Common myeloid progenitor, CD34-positive (primary cell): ENCODE data around the gene HDAC4.

ENCODE experiments used
- CTCF ChIA-PET: fragments of 350-600 bp; sonication (Branson Sonifier 250); formaldehyde crosslinking; loops from one replicate; lab custom pipeline; 2021; ENCODE audit warnings: antibody characterized with exemption; lab: Charles Lee
- POLR2A ChIA-PET: fragments of 350-600 bp; sonication (Branson Sonifier 250); formaldehyde crosslinking; loops from one replicate; lab custom pipeline; 2021; ENCODE audit warnings: antibody characterized with exemption; lab: Charles Lee
- DNase-seq, 3 donors: peaks; one replicate each; pipeline versions ENCODE4 v3.0.0 to v3.0.0-alpha.2; 2013
- H3K27ac ChIP-seq, 2 experiments: 1 replicate in 1 of 2; 2 replicates in 1 of 2; pipeline ENCODE4 v1.7.0; 2013; ENCODE audit warnings: inconsistent platforms in 2 of 2, low read length in 2 of 2, mild to moderate bottlenecking in 2 of 2, low read depth in 1 of 2, moderate library complexity in 1 of 2; ENCODE audit not compliant: severe bottlenecking in 2 of 2, insufficient read depth in 1 of 2, poor library complexity in 1 of 2
- H3K27me3 ChIP-seq, 5 experiments: replicated peaks in 2 of 5; 1 replicate in 3 of 5; 2 replicates in 2 of 5; pipeline versions ENCODE4 v1.6.1 to v1.7.0; 2013; ENCODE audit warnings: low read length in 4 of 5, mild to moderate bottlenecking in 2 of 5, moderate library complexity in 2 of 5, inconsistent platforms in 1 of 5; ENCODE audit not compliant: insufficient read depth in 5 of 5, control insufficient read depth in 4 of 5
- H3K36me3 ChIP-seq, 4 experiments: 1 replicate in 2 of 4; 2 replicates in 2 of 4; pipeline versions ENCODE4 v1.6.1 to v1.7.0; 2013; ENCODE audit warnings: low read length in 3 of 4, control low read depth in 1 of 4, mild to moderate bottlenecking in 1 of 4; ENCODE audit not compliant: control insufficient read depth in 4 of 4, insufficient read depth in 4 of 4
- H3K4me1 ChIP-seq, 4 experiments: 1 replicate in 3 of 4; 2 replicates in 1 of 4; pipeline versions ENCODE4 v1.6.1 to v1.7.1; 2013; ENCODE audit warnings: low read length in 3 of 4, mild to moderate bottlenecking in 3 of 4, control low read depth in 1 of 4, inconsistent platforms in 1 of 4, moderate library complexity in 1 of 4; ENCODE audit not compliant: control insufficient read depth in 4 of 4, insufficient read depth in 4 of 4; ENCODE audit errors: control extremely low read depth in 1 of 4
- H3K4me3 ChIP-seq, 7 experiments: 1 replicate in 4 of 7; 2 replicates in 3 of 7; pipeline versions ENCODE4 v1.5.1 to v1.7.0; 2013; ENCODE audit warnings: mild to moderate bottlenecking in 7 of 7, low read length in 6 of 7, moderate library complexity in 6 of 7, inconsistent platforms in 2 of 7, low read depth in 2 of 7, control low read depth in 1 of 7; ENCODE audit not compliant: insufficient read depth in 4 of 7, control insufficient read depth in 1 of 7; ENCODE audit errors: extremely low read depth in 1 of 7
- H3K9me3 ChIP-seq, 5 experiments: 1 replicate in 4 of 5; 2 replicates in 1 of 5; pipeline versions ENCODE4 v1.6.1 to v1.7.1; 2013; ENCODE audit warnings: low read length in 4 of 5, mild to moderate bottlenecking in 2 of 5, inconsistent platforms in 1 of 5, low read depth in 1 of 5, moderate library complexity in 1 of 5; ENCODE audit not compliant: control insufficient read depth in 4 of 5, insufficient read depth in 2 of 5; ENCODE audit errors: control extremely low read depth in 1 of 5
- WGBS: methylation state at CpG from one replicate; pipeline ENCODE4 v1.1.5; 2013; ENCODE audit not compliant: insufficient coverage; 5-methylcytosine and 5-hydroxymethylcytosine counted together

HDAC4 gene

GRCh38 chr2:239068411-239068810 lies 332.4 kb downstream of the HDAC4 start:
- peaks cover 0 to 6% (median 0%) of the 10 kb centered on the region in 5 experiments for H3K9me3 ChIP-seq
- ChIA-PET CTCF (no interaction called here), POLR2A (no interaction called here)
- no peaks in the 10 kb centered on the region for H3K4me1 ChIP-seq
- WGBS, result 96% methylated on average over 19 of the region's 21 CpGs
- H3K27me3 ChIP-seq, result no peaks in the 10 kb centered on the region
- DNase-seq, result no peak
- peaks cover 4 to 48% (median 17%) of the 10 kb centered on the region in 4 experiments for H3K36me3 ChIP-seq
- H3K4me3 ChIP-seq, result no peak overlapping the region
- no peak overlapping the region for H3K27ac ChIP-seq

GRCh38 chr2:239067196-239067865 lies 333.5 kb downstream of the HDAC4 start:
- Histone ChIP-seq H3K4me1 (peaks cover 0 to 6% (median 0%) of the 10 kb centered on the region in 4 experiments), H3K9me3 (peaks cover 0 to 6% (median 0%) of the 10 kb centered on the region in 5 experiments), H3K27ac (no peak overlapping the region), H3K27me3 (no peaks in the 10 kb centered on the region), H3K4me3 (no peak overlapping the region), H3K36me3 (peaks cover 4 to 38% (median 15%) of the 10 kb centered on the region in 4 experiments)
- CTCF ChIA-PET, result no interaction called here
- POLR2A ChIA-PET, result no interaction called here
- 99% methylated on average over 24 of the region's 28 CpGs for WGBS
- DNase-seq, result no peak

- H3K27ac ChIP-seq, result no peak overlapping the region
- no peaks in the 10 kb centered on the region for H3K27me3 ChIP-seq
- no peak overlapping the region for H3K4me3 ChIP-seq
- ChIA-PET POLR2A (no interaction called here), CTCF (no interaction called here)
- WGBS, result 97% methylated on average over 24 of the region's 24 CpGs
- no peak for DNase-seq
- peaks cover 0 to 10% (median 0%) of the 10 kb centered on the region in 4 experiments for H3K4me1 ChIP-seq
- H3K36me3 ChIP-seq, result peaks cover under 1 to 31% (median 12%) of the 10 kb centered on the region in 4 experiments
- H3K9me3 ChIP-seq, result peaks cover 0 to 4% (median 0%) of the 10 kb centered on the region in 5 experiments
Observed at GRCh38 chr2:239066597-239066996, 334.2 kb downstream of the HDAC4 start.

- no peak for DNase-seq
- Histone ChIP-seq H3K36me3 (peaks cover 0 to 32% (median 8%) of the 10 kb centered on the region in 4 experiments), H3K27ac (no peak overlapping the region), H3K4me1 (peaks cover 0 to 14% (median 2%) of the 10 kb centered on the region in 4 experiments), H3K9me3 (no peaks in the 10 kb centered on the region), H3K27me3 (no peaks in the 10 kb centered on the region), H3K4me3 (no peak overlapping the region)
- WGBS, result 96% methylated on average over 10 of the region's 11 CpGs
- ChIA-PET CTCF (no interaction called here), POLR2A (no interaction called here)
Observed at GRCh38 chr2:239065962-239066361, 334.9 kb downstream of the HDAC4 start.

GRCh38 chr2:239065537-239065936 lies 335.3 kb downstream of the HDAC4 start:
- Histone ChIP-seq H3K36me3 (peaks cover 0 to 33% (median 8%) of the 10 kb centered on the region in 4 experiments), H3K27me3 (no peaks in the 10 kb centered on the region), H3K27ac (no peak overlapping the region), H3K4me3 (no peak overlapping the region), H3K9me3 (no peaks in the 10 kb centered on the region), H3K4me1 (peaks cover 0 to 18% (median 4%) of the 10 kb centered on the region in 4 experiments)
- POLR2A ChIA-PET, result no interaction called here
- CTCF ChIA-PET, result no interaction called here
- DNase-seq, result no peak
- 94% methylated on average over 10 of the region's 11 CpGs for WGBS

GRCh38 chr2:239064891-239065290 lies 335.9 kb downstream of the HDAC4 start:
- Histone ChIP-seq H3K36me3 (peaks cover 0 to 33% (median 8%) of the 10 kb centered on the region in 4 experiments), H3K4me3 (no peak overlapping the region), H3K27me3 (no peaks in the 10 kb centered on the region), H3K27ac (no peak overlapping the region), H3K4me1 (peaks cover 0 to 24% (median 11%) of the 10 kb centered on the region in 4 experiments), H3K9me3 (no peaks in the 10 kb centered on the region)
- CTCF ChIA-PET, result no interaction called here
- WGBS, result 98% methylated on average over 20 of the region's 21 CpGs
- POLR2A ChIA-PET, result no interaction called here
- no peak for DNase-seq

- POLR2A ChIA-PET, result no interaction called here
- WGBS, result 96% methylated on average over 12 of the region's 12 CpGs
- no peak overlapping the region for H3K27ac ChIP-seq
Observed at GRCh38 chr2:239064253-239064652, 336.6 kb downstream of the HDAC4 start.

More at GRCh38 chr2:239064253-239064652, 336.6 kb downstream of the HDAC4 start:
- Histone ChIP-seq H3K4me3 (no peak overlapping the region), H3K4me1 (peaks cover 2 to 31% (median 17%) of the 10 kb centered on the region in 4 experiments), H3K36me3 (peaks cover 0 to 33% (median 8%) of the 10 kb centered on the region in 4 experiments), H3K9me3 (no peaks in the 10 kb centered on the region), H3K27me3 (no peaks in the 10 kb centered on the region)
- DNase-seq, result no peak
- CTCF ChIA-PET, result no interaction called here
